Neural cell (in vitro differentiated cells): Measurements from ENCODE around the gene PHF21A. TPM values are rescaled to one million over a fixed set of nuclear protein-coding genes. Genes with fewer than 3 reads are reported as not detected.

Experiments used
- H2AFZ ChIP-seq: fragments of 200-600, 300-800 bp; sonication (generic), shearing (Covaris generic); 2 replicates; pipeline ENCODE4 v1.6.0; 2014; ENCODE audit warnings: low read depth, mild to moderate bottlenecking, antibody characterized with exemption, low read length, moderate library complexity
- H3F3A ChIP-seq: fragments of 200-600 bp; shearing (Covaris generic); 2 replicates; pipeline ENCODE4 v1.6.1; 2016; ENCODE audit warnings: mild to moderate bottlenecking, moderate library complexity, mixed read lengths, antibody characterized with exemption, low read length; ENCODE audit not compliant: insufficient read depth, poor library complexity, severe bottlenecking
- H3K27ac ChIP-seq: fragments of 200-600, 300-800 bp; sonication (generic), shearing (Covaris generic); 2 replicates; pipeline ENCODE4 v1.5.1; 2014; ENCODE audit warnings: mild to moderate bottlenecking, low read length, moderate library complexity
- H3K27me3 ChIP-seq: fragments of 300-800, 200-600 bp; sonication (generic), shearing (Covaris generic); 2 replicates; pipeline ENCODE4 v1.6.0; 2014; ENCODE audit warnings: mild to moderate bottlenecking, low read depth, low read length, moderate library complexity; ENCODE audit not compliant: insufficient read depth
- H3K36me3 ChIP-seq: fragments of 300-800, 200-600 bp; sonication (generic), shearing (Covaris generic); 2 replicates; pipeline ENCODE4 v1.5.1; 2014; ENCODE audit warnings: mild to moderate bottlenecking, antibody characterized with exemption, low read length, moderate library complexity; ENCODE audit not compliant: insufficient read depth
- H3K4me2 ChIP-seq: fragments of 300-800, 200-600 bp; sonication (generic), shearing (Covaris generic); 2 replicates; pipeline ENCODE4 v1.6.0; 2014; ENCODE audit warnings: mild to moderate bottlenecking, low read length
- H3K4me3 ChIP-seq: fragments of 300-800, 200-600 bp; sonication (generic), shearing (Covaris generic); 2 replicates; pipeline ENCODE4 v1.5.1; 2014; ENCODE audit warnings: mild to moderate bottlenecking, low read length, moderate library complexity
- H3K79me2 ChIP-seq: fragments of 200-600 bp; shearing (Covaris generic); replicated peaks from 2 replicates; pipeline ENCODE4 v1.6.0; 2014; ENCODE audit warnings: mild to moderate bottlenecking, low read length, moderate library complexity; ENCODE audit not compliant: insufficient read depth
- H3K9ac ChIP-seq: fragments of 300-800, 200-600 bp; sonication (generic), shearing (Covaris generic); 2 replicates; pipeline ENCODE4 v1.6.1; 2016; ENCODE audit warnings: mild to moderate bottlenecking, low read length, mixed read lengths
- H3K9me2 ChIP-seq: fragments of 200-600 bp; shearing (Covaris generic); 2 replicates; pipeline ENCODE4 v1.6.1; 2016; ENCODE audit warnings: mild to moderate bottlenecking, low read length, mixed read lengths; ENCODE audit not compliant: insufficient read depth
- H3K9me3 ChIP-seq: fragments of 200-600, 300-800 bp; sonication (generic), shearing (Covaris generic); 2 replicates; pipeline ENCODE4 v1.6.1; 2016; ENCODE audit warnings: mild to moderate bottlenecking, mixed run types, low read length, moderate library complexity, mixed read lengths
- H4K20me1 ChIP-seq: fragments of 200-600 bp; shearing (Covaris generic); 2 replicates; pipeline ENCODE4 v1.6.1; 2016; ENCODE audit warnings: mild to moderate bottlenecking, mixed run types; ENCODE audit not compliant: insufficient read depth
- EP300 ChIP-seq: fragments of 450-650 bp; conservative IDR thresholded peaks from 2 replicates; pipeline ENCODE4 v1.6.1; 2014; ENCODE audit warnings: antibody characterized with exemption, mild to moderate bottlenecking, moderate library complexity; ENCODE audit not compliant: poor library complexity, severe bottlenecking
- EZH2 ChIP-seq: fragments of 200-600, 300-800 bp; shearing (Covaris generic), sonication (generic); IDR thresholded peaks from 2 replicates; pipeline ENCODE4 v1.6.1; 2014; ENCODE audit warnings: antibody characterized with exemption, low read length, borderline replicate concordance, mild to moderate bottlenecking; ENCODE audit not compliant: insufficient read depth, poor library complexity, severe bottlenecking
- MXI1 ChIP-seq: fragments of 450-650 bp; conservative IDR thresholded peaks from 2 replicates; pipeline ENCODE4 v1.6.1; 2014; ENCODE audit warnings: antibody characterized with exemption, mild to moderate bottlenecking; ENCODE audit not compliant: poor library complexity, severe bottlenecking
- POLR2AphosphoS5 ChIP-seq: IDR thresholded peaks from 2 replicates; pipeline ENCODE4 v1.6.1; 2012
- RAD21 ChIP-seq: fragments of 450-650 bp; conservative IDR thresholded peaks from 2 replicates; pipeline ENCODE4 v1.6.1; 2014; ENCODE audit warnings: antibody characterized with exemption, mild to moderate bottlenecking, moderate library complexity
- REST ChIP-seq: IDR thresholded peaks from 2 replicates; pipeline ENCODE4 v1.6.1; 2012; ENCODE audit warnings: borderline replicate concordance
- SMC3 ChIP-seq: fragments of 450-650 bp; conservative IDR thresholded peaks from 2 replicates; pipeline ENCODE4 v1.6.1; 2014; ENCODE audit warnings: antibody characterized with exemption, mild to moderate bottlenecking, moderate library complexity; ENCODE audit not compliant: poor library complexity
- TAF1 ChIP-seq: IDR thresholded peaks from 2 replicates; pipeline ENCODE4 v1.6.1; 2012; ENCODE audit warnings: low read depth
- polyA plus RNA-seq: library from polyadenylated mRNA; depleted of rRNA; stranded (reverse); fragments of >200 nt; gene quantifications from 2 replicates; pipeline ENCODE4 v1.2.3, GENCODE V29; 2014
- TF ChIP-seq, protein P1 (sequence below): fragments of 450-650 bp; IDR thresholded peaks from 2 replicates; pipeline ENCODE4 v1.5.1; 2014; ENCODE audit warnings: antibody characterized with exemption, mild to moderate bottlenecking, moderate library complexity; ENCODE audit not compliant: poor library complexity, severe bottlenecking

Gene PHF21A
- polyA plus RNA-seq, 1 donor from 2014 or later: 31.7 TPM

- Histone ChIP-seq H4K20me1 (no peaks in the 10 kb centered on the region), H3K79me2 (no peaks in the 10 kb centered on the region), H3F3A (no peaks in the 10 kb centered on the region), H3K36me3 (no peaks in the 10 kb centered on the region), H3K27ac (no peak overlapping the region), H3K4me2 (no peak overlapping the region), H3K4me3 (no peak overlapping the region), H3K9ac (no peak overlapping the region), H3K9me2 (no peaks in the 10 kb centered on the region), H2AFZ (no peak overlapping the region), H3K9me3 (no peaks in the 10 kb centered on the region), H3K27me3 (no peaks in the 10 kb centered on the region)
- no peak for TF ChIP-seq EP300
- TF ChIP-seq POLR2AphosphoS5: no peak
- no peak for TF ChIP-seq TAF1
- no peak for TF ChIP-seq RAD21
These were observed 20.3 kb upstream of the PHF21A start for GRCh38 chr11:46141597-46141996.

- Histone ChIP-seq H3K9me3 (no peaks in the 10 kb centered on the region), H3K27ac (no peak overlapping the region), H4K20me1 (no peaks in the 10 kb centered on the region), H2AFZ (no peak overlapping the region), H3K79me2 (no peaks in the 10 kb centered on the region), H3K36me3 (no peaks in the 10 kb centered on the region), H3K9me2 (no peaks in the 10 kb centered on the region), H3K27me3 (no peaks in the 10 kb centered on the region), H3K4me2 (no peak overlapping the region), H3K4me3 (no peak overlapping the region), H3F3A (no peaks in the 10 kb centered on the region), H3K9ac (no peak overlapping the region)
- TF ChIP-seq EP300 (no peak), SMC3 (no peak)
These were observed 13.3 kb upstream of the PHF21A start for GRCh38 chr11:46134540-46134939.

GRCh38 chr11:46134061-46134460, 12.8 kb upstream of the PHF21A start:
- no peak overlapping the region for H3K4me3 ChIP-seq
- TF ChIP-seq POLR2AphosphoS5 (no peak), SMC3 (no peak), MXI1 (no peak), REST (no peak), EZH2 (no peak), TAF1 (no peak), EP300 (no peak), RAD21 (no peak)
- TF ChIP-seq, protein P1, sequence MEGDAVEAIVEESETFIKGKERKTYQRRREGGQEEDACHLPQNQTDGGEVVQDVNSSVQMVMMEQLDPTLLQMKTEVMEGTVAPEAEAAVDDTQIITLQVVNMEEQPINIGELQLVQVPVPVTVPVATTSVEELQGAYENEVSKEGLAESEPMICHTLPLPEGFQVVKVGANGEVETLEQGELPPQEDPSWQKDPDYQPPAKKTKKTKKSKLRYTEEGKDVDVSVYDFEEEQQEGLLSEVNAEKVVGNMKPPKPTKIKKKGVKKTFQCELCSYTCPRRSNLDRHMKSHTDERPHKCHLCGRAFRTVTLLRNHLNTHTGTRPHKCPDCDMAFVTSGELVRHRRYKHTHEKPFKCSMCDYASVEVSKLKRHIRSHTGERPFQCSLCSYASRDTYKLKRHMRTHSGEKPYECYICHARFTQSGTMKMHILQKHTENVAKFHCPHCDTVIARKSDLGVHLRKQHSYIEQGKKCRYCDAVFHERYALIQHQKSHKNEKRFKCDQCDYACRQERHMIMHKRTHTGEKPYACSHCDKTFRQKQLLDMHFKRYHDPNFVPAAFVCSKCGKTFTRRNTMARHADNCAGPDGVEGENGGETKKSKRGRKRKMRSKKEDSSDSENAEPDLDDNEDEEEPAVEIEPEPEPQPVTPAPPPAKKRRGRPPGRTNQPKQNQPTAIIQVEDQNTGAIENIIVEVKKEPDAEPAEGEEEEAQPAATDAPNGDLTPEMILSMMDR: no peak

More at GRCh38 chr11:46134061-46134460, 12.8 kb upstream of the PHF21A start:
- H3K9me3 ChIP-seq: no peaks in the 10 kb centered on the region
- no peaks in the 10 kb centered on the region for H3F3A ChIP-seq
- no peak overlapping the region for H3K9ac ChIP-seq
- H3K9me2 ChIP-seq: no peaks in the 10 kb centered on the region
- H3K36me3 ChIP-seq: no peaks in the 10 kb centered on the region
- H3K4me2 ChIP-seq: no peak overlapping the region
- H2AFZ ChIP-seq: no peak overlapping the region
- H3K27me3 ChIP-seq: no peaks in the 10 kb centered on the region
- H3K79me2 ChIP-seq: no peaks in the 10 kb centered on the region
- no peak overlapping the region for H3K27ac ChIP-seq
- H4K20me1 ChIP-seq: no peaks in the 10 kb centered on the region
